Duodenal mucosa (tissue), 2 donors: ENCODE measurements around the gene DOK6.

Experiments used
- H3K27ac ChIP-seq: one replicate; pipeline ENCODE4 v1.7.0; 2013; ENCODE audit warnings: low read depth, low read length
- H3K27me3 ChIP-seq, 2 donors: one replicate each; pipeline ENCODE4 v1.7.0; 2013; ENCODE audit warnings: low read length in 2 of 2, control low read depth in 1 of 2; ENCODE audit not compliant: insufficient read depth in 2 of 2, control insufficient read depth in 1 of 2
- H3K36me3 ChIP-seq, 2 donors: one replicate each; pipeline ENCODE4 v1.7.0; 2013; ENCODE audit warnings: low read length in 2 of 2, control low read depth in 1 of 2; ENCODE audit not compliant: insufficient read depth in 2 of 2, control insufficient read depth in 1 of 2
- H3K4me1 ChIP-seq, 2 donors: one replicate each; pipeline ENCODE4 v1.7.0; 2013; ENCODE audit warnings: low read length in 2 of 2, control low read depth in 1 of 2; ENCODE audit not compliant: insufficient read depth in 2 of 2, control insufficient read depth in 1 of 2
- H3K4me3 ChIP-seq, 2 donors: one replicate each; pipeline ENCODE4 v1.7.0; 2013; ENCODE audit warnings: low read length in 2 of 2, low read depth in 1 of 2
- H3K9ac ChIP-seq, 2 donors: one replicate each; pipeline ENCODE4 v1.7.0; 2013; ENCODE audit warnings: low read length in 2 of 2, low read depth in 1 of 2
- H3K9me3 ChIP-seq, 2 donors: one replicate each; pipeline ENCODE4 v1.7.0; 2013; ENCODE audit warnings: low read length in 2 of 2, control low read depth in 1 of 2; ENCODE audit not compliant: control insufficient read depth in 1 of 2

Gene DOK6

GRCh38 chr18:69790649-69791048, 390.0 kb downstream of the DOK6 start:
- Histone ChIP-seq H3K4me1 (no peaks in the 10 kb centered on the region), H3K27me3 (no peaks in the 10 kb centered on the region), H3K27ac (no peak overlapping the region), H3K9me3 (no peaks in the 10 kb centered on the region), H3K36me3 (no peaks in the 10 kb centered on the region), H3K4me3 (no peak overlapping the region), H3K9ac (no peak overlapping the region)

- H3K4me1 ChIP-seq = no peaks in the 10 kb centered on the region
- H3K36me3 ChIP-seq = no peaks in the 10 kb centered on the region
- no peaks in the 10 kb centered on the region for H3K9me3 ChIP-seq
- H3K27ac ChIP-seq = no peak overlapping the region
- no peak overlapping the region for H3K9ac ChIP-seq
- H3K27me3 ChIP-seq = no peaks in the 10 kb centered on the region
- no peak overlapping the region for H3K4me3 ChIP-seq
Measured at GRCh38 chr18:69795791-69796190, 395.1 kb downstream of the DOK6 start.

- Histone ChIP-seq H3K27ac (no peak overlapping the region), H3K36me3 (no peaks in the 10 kb centered on the region), H3K4me3 (no peak overlapping the region), H3K27me3 (no peaks in the 10 kb centered on the region), H3K4me1 (no peaks in the 10 kb centered on the region), H3K9me3 (no peaks in the 10 kb centered on the region), H3K9ac (no peak overlapping the region)
Measured at GRCh38 chr18:69804776-69805501, 404.3 kb downstream of the DOK6 start.

GRCh38 chr18:69808399-69808798, 407.7 kb downstream of the DOK6 start:
- H3K4me1 ChIP-seq = no peaks in the 10 kb centered on the region
- H3K4me3 ChIP-seq = no peak overlapping the region
- no peak overlapping the region for H3K27ac ChIP-seq
- H3K9me3 ChIP-seq = no peaks in the 10 kb centered on the region
- no peaks in the 10 kb centered on the region for H3K36me3 ChIP-seq
- no peaks in the 10 kb centered on the region for H3K27me3 ChIP-seq
- no peak overlapping the region for H3K9ac ChIP-seq

- Histone ChIP-seq H3K4me1 (no peaks in the 10 kb centered on the region), H3K9me3 (no peaks in the 10 kb centered on the region), H3K27ac (no peak overlapping the region), H3K27me3 (no peaks in the 10 kb centered on the region), H3K9ac (no peak overlapping the region), H3K4me3 (no peak overlapping the region), H3K36me3 (no peaks in the 10 kb centered on the region)
Measured at GRCh38 chr18:69813559-69813958, 412.9 kb downstream of the DOK6 start.

- no peaks in the 10 kb centered on the region for H3K27me3 ChIP-seq
- H3K4me3 ChIP-seq = no peak overlapping the region
- no peak overlapping the region for H3K27ac ChIP-seq
- no peaks in the 10 kb centered on the region for H3K9me3 ChIP-seq
- no peaks in the 10 kb centered on the region for H3K36me3 ChIP-seq
- H3K9ac ChIP-seq = no peak overlapping the region
- no peaks in the 10 kb centered on the region for H3K4me1 ChIP-seq
Measured at GRCh38 chr18:69814861-69815385, 414.2 kb downstream of the DOK6 start.

- no peak overlapping the region for H3K4me3 ChIP-seq
- H3K36me3 ChIP-seq = no peaks in the 10 kb centered on the region
- H3K9ac ChIP-seq = no peak overlapping the region
- H3K4me1 ChIP-seq = no peaks in the 10 kb centered on the region
- no peak overlapping the region for H3K27ac ChIP-seq
- no peaks in the 10 kb centered on the region for H3K27me3 ChIP-seq
- H3K9me3 ChIP-seq = no peaks in the 10 kb centered on the region
Measured at GRCh38 chr18:69817335-69817940, 416.8 kb downstream of the DOK6 start.

- Histone ChIP-seq H3K4me3 (no peak overlapping the region), H3K27me3 (no peaks in the 10 kb centered on the region), H3K27ac (no peak overlapping the region), H3K4me1 (no peaks in the 10 kb centered on the region), H3K9ac (no peak overlapping the region), H3K9me3 (no peaks in the 10 kb centered on the region), H3K36me3 (no peaks in the 10 kb centered on the region)
Measured at GRCh38 chr18:69819460-69819859, 418.8 kb downstream of the DOK6 start.

- Histone ChIP-seq H3K9me3 (no peaks in the 10 kb centered on the region), H3K9ac (no peak overlapping the region)
Measured at GRCh38 chr18:69820538-69820937, 419.9 kb downstream of the DOK6 start.

GRCh38 chr18:69830189-69830588, 429.5 kb downstream of the DOK6 start:
- no peak overlapping the region for H3K27ac ChIP-seq
- H3K9me3 ChIP-seq = no peaks in the 10 kb centered on the region
- no peaks in the 10 kb centered on the region for H3K27me3 ChIP-seq
- H3K4me1 ChIP-seq = no peaks in the 10 kb centered on the region
- no peak overlapping the region for H3K9ac ChIP-seq
- H3K4me3 ChIP-seq = no peak overlapping the region
- H3K36me3 ChIP-seq = no peaks in the 10 kb centered on the region

More at GRCh38 chr18:69820538-69820937, 419.9 kb downstream of the DOK6 start:
- no peak overlapping the region for H3K4me3 ChIP-seq
- H3K27me3 ChIP-seq = no peaks in the 10 kb centered on the region
- no peaks in the 10 kb centered on the region for H3K4me1 ChIP-seq
- H3K36me3 ChIP-seq = no peaks in the 10 kb centered on the region
- no peak overlapping the region for H3K27ac ChIP-seq
